Measurements from ENCODE around the gene ZNF18. TPM values are rescaled to one million over a fixed set of nuclear protein-coding genes. Genes with fewer than 3 reads are reported as not detected.

ZNF18 gene
- total RNA-seq, 1 donor from 2014 or later = 5.3 TPM

GRCh38 chr17:11940904-11941303 lies 56.4 kb downstream of the ZNF18 start:
- no peak for TF ChIP-seq CTCF (IDR thresholded peaks at IDR 0.05; ENCODE audit: unreplicated experiment)
- H3K4me1 Mint-ChIP-seq (ENCODE audit: unreplicated experiment) = peaks cover 4% of the 10 kb centered on the region
- peaks cover 3% of the 10 kb centered on the region for H3K27me3 Mint-ChIP-seq (ENCODE audit: unreplicated experiment)
- H3K27ac Mint-ChIP-seq (ENCODE audit: unreplicated experiment) = no peak overlapping the region
- H3K36me3 Mint-ChIP-seq (ENCODE audit: low read depth, unreplicated experiment) = no peaks in the 10 kb centered on the region
- no peaks in the 10 kb centered on the region for H3K9me3 Mint-ChIP-seq (ENCODE audit: unreplicated experiment)
- no peak for DNase-seq (ENCODE audit: low spot score)
- H3K4me3 Mint-ChIP-seq (ENCODE audit: unreplicated experiment) = no peak overlapping the region

GRCh38 chr17:11935734-11936406 lies 61.4 kb downstream of the ZNF18 start:
- Mint-ChIP-seq H3K4me1 (ENCODE audit: unreplicated experiment) (no peaks in the 10 kb centered on the region), H3K27ac (ENCODE audit: unreplicated experiment) (no peak overlapping the region), H3K9me3 (ENCODE audit: unreplicated experiment) (peaks cover 9% of the 10 kb centered on the region), H3K27me3 (ENCODE audit: unreplicated experiment) (no peaks in the 10 kb centered on the region), H3K36me3 (ENCODE audit: low read depth, unreplicated experiment) (no peaks in the 10 kb centered on the region), H3K4me3 (ENCODE audit: unreplicated experiment) (no peak overlapping the region)
- peak; percentile 70 for DNase-seq (ENCODE audit: low spot score)
- peak; percentile 94 for TF ChIP-seq CTCF (IDR thresholded peaks at IDR 0.05; ENCODE audit: unreplicated experiment)

GRCh38 chr17:11932337-11932898 lies 64.9 kb downstream of the ZNF18 start:
- Mint-ChIP-seq H3K4me1 (ENCODE audit: unreplicated experiment) (no peaks in the 10 kb centered on the region), H3K4me3 (ENCODE audit: unreplicated experiment) (no peak overlapping the region), H3K27ac (ENCODE audit: unreplicated experiment) (no peak overlapping the region), H3K27me3 (ENCODE audit: unreplicated experiment) (no peaks in the 10 kb centered on the region), H3K9me3 (ENCODE audit: unreplicated experiment) (peaks cover 21% of the 10 kb centered on the region), H3K36me3 (ENCODE audit: low read depth, unreplicated experiment) (no peaks in the 10 kb centered on the region)
- DNase-seq (ENCODE audit: low spot score) = no peak
- TF ChIP-seq CTCF (IDR thresholded peaks at IDR 0.05; ENCODE audit: unreplicated experiment) = no peak

GRCh38 chr17:11928436-11928835 lies 68.8 kb downstream of the ZNF18 start:
- H3K27me3 Mint-ChIP-seq (ENCODE audit: unreplicated experiment) = no peaks in the 10 kb centered on the region
- no peak for DNase-seq (ENCODE audit: low spot score)
- no peaks in the 10 kb centered on the region for H3K4me1 Mint-ChIP-seq (ENCODE audit: unreplicated experiment)
- H3K9me3 Mint-ChIP-seq (ENCODE audit: unreplicated experiment) = peaks cover 21% of the 10 kb centered on the region
- TF ChIP-seq CTCF (IDR thresholded peaks at IDR 0.05; ENCODE audit: unreplicated experiment) = no peak
- H3K4me3 Mint-ChIP-seq (ENCODE audit: unreplicated experiment) = no peak overlapping the region
- H3K36me3 Mint-ChIP-seq (ENCODE audit: low read depth, unreplicated experiment) = no peaks in the 10 kb centered on the region
- no peak overlapping the region for H3K27ac Mint-ChIP-seq (ENCODE audit: unreplicated experiment)

Other genes with a start within 250 kb of the ZNF18 start
- 36.5 TPM for gene MAP2K4, start 23.4 kb upstream of the ZNF18 start, total RNA-seq (ENCODE audit: unreplicated experiment)